A549 treated with CORT108297 at 1 μM for 4 hours (cell line): Measurements from ENCODE around the gene TM4SF18. TPM values are rescaled to one million over a fixed set of nuclear protein-coding genes. Genes with fewer than 3 reads are reported as not detected.

ENCODE experiments used
- total RNA-seq: library from RNA; stranded (reverse); fragments of 200-300 nt; extraction: Qiagen RNA extraction; gene quantifications from 5 replicates; pipeline ENCODE4 v1.2.3, GENCODE V29; 2022

Gene TM4SF18
- total RNA-seq = 37.6 to 44.7 TPM (median 41.3 TPM) in 5 replicates

GRCh38 chr3:149333176-149333859 lies at the start of gene TM4SF18:
Gene TM4SF18, minus strand, starts transcription at chr3:149333636. Its CDS starts 254 bp downstream, at chr3:149333382.

GRCh38 chr3:149377408-149378364 lies 44.2 kb upstream of the TM4SF18 start, which contains the start of gene TM4SF1:
Gene TM4SF1, minus strand, starts transcription at chr3:149377649. Its CDS starts 102 bp downstream, at chr3:149377547.

Other genes starting within 250 kb of the TM4SF18 start
- gene HLTF, start 247.1 kb downstream of the TM4SF18 start, total RNA-seq = 11.9 to 22.6 TPM (median 18.0 TPM) in 5 replicates
- 32.7 to 39.4 TPM (median 35.8 TPM) in 5 replicates for gene HPS3, start 204.0 kb downstream of the TM4SF18 start, total RNA-seq
- gene CP, start 111.8 kb downstream of the TM4SF18 start, total RNA-seq = 3.8 to 8.1 TPM (median 5.3 TPM) in 5 replicates
- gene TM4SF1, start 44.0 kb upstream of the TM4SF18 start, total RNA-seq = 1,236 to 1,908 TPM (median 1,489 TPM) in 5 replicates
- 27.9 to 41.0 TPM (median 35.9 TPM) in 5 replicates for gene TM4SF4, start 141.1 kb upstream of the TM4SF18 start, total RNA-seq